ENCODE data around the gene PDXK. TPM values are rescaled to one million over a fixed set of nuclear protein-coding genes. Genes with fewer than 3 reads are reported as not detected.

The PDXK gene
- total RNA-seq, 1 experiment from 2014 or later = 736 TPM

DNA sequence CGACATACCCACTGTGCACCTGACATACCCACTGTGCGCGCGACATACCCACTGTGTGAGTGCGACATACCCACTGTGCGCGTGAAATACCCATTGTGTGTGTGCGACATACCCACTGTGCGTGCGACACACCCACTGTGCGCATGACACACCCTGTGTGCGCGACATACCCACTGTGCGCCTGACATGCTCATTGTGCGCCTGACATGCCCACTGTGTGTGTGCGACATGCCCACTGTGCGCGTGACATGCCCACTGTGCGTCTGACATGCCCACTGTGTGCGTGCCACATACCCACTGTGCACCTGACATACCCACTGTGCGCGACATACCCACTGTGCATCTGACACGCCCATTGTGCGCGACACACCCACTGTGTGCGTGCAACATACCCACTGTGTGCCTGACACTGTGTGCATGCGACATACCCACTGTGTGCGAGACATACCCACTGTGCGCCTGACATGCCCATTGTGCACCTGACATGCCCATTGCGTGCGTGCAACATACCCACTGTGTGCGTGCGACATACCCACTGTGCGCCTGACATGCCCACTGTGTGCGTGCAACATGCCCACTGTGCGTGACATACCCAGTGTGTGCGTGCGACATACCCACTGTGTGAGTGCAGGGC is 68.0 kb downstream of the PDXK start:
- no peak for DNase-seq (ENCODE audit: low read depth)
- in situ Hi-C loops (cut with HindIII; ENCODE audit: low pct_unique_long_range_greater_than_20kb, low sequenced_read_pairs) = no loop called here

DNA sequence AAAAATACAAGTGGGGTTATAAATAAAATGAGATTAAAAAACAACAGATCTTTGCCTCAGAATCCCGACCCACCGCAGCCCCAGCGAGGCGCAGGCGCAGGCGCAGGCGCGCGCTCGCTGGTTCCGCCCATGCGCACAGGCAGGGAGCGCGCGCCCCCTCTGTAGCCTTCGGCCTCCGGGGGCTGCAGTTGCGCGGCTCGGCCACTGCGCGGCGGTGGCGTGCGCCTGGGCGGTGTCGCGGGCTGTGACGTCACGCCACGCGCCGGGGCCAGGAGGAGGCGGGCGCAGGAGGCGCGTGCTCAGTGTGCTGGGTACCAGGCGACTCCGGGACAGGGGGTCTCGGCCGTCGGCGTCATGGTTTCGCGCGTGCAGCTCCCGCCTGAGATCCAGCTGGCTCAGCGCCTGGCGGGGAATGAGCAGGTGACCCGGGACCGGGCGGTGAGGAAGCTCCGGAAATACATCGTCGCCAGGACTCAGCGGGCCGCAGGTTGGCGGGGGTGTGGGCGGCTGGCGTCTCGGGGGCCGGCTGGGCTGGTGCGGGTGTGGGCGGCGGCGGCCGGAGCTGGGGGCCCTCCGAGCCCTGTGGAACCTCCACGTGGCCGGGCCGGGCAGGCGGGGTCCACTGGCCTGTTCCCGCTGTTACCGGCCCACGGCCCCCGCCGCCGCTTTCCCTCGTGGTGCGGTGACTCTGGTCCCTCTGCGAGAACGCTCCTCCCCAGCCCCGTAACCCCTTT is 70.5 kb downstream of the PDXK start, which contains the start of gene RRP1:
RRP1 (plus strand) TSS at position 302 of the 734 bp plus-strand sequence; CDS start at position 355, 53 bp downstream.
- DNase-seq (ENCODE audit: low read depth) = peak; percentile 95
- in situ Hi-C loops (cut with HindIII; ENCODE audit: low pct_unique_long_range_greater_than_20kb, low sequenced_read_pairs) = no loop called here

DNA sequence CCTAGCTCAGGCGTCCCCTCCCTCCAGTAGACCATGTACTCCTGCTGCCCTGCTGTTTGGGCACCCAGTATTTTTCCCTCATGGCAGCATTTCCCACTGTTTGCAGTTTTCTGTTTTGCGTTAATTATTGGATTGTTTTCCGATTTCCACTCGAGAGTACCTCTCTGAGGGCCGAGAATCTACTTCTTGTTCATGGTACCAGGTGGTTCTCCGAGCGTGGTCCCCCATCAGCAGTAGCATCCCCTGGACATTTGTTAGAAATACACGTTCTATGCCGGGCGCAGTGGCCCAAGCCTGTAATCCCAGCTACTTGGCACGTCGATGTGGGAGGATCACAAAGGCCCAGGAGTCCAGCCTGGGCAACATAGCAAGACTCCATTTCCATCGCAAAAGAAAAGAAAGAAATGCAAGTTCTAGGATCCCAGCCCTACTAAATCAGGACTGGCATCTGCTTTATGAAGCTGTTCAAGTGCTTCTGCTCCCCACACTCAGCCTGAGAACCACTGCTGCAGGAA is 71.1 kb downstream of the PDXK start:
- no peak for DNase-seq (ENCODE audit: low read depth)
- in situ Hi-C loops (cut with HindIII; ENCODE audit: low pct_unique_long_range_greater_than_20kb, low sequenced_read_pairs) = no loop called here

DNA sequence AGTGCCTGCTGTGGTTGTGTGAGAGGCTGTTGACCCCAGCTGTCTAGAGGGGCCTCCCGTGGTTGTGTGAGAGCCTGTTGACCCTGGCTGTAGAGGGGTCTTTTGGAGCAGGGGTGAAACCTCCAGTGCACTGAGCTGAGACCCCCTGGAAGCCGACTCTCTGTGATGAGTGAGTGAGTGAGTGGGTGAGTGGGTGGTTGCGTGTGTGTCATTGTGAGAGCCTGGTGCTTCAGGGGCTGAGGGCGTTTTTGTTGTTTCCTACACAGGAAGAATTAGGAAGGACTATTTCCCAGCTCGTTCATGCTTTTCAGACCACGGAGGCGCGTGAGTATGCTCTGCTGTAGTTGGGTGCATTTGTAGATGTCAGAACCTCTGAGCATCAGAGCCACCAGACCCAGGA is 73.5 kb downstream of the PDXK start:
- in situ Hi-C loops (cut with HindIII; ENCODE audit: low pct_unique_long_range_greater_than_20kb, low sequenced_read_pairs) = no loop called here
- DNase-seq (ENCODE audit: low read depth) = no peak

DNA sequence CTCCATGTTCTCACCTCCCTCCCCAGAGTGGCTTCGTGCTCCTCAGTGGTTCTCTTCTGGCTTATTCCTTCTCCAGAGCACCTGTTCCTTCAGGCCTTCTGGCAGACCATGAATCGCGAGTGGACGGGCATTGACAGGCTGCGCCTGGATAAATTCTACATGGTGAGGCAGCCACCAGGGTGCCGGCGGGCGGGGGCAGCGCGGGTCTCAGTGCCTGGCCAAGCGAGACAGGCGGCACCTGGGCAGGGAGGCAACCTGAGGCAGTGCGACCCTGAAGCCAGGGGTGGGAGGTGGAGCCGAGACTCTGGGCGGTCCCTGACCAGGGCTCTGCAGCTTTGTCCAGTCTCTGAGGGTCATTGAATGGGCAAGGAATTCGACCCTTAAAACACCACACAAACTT is 74.3 kb downstream of the PDXK start:
- in situ Hi-C loops (cut with HindIII; ENCODE audit: low pct_unique_long_range_greater_than_20kb, low sequenced_read_pairs) = no loop called here
- no peak for DNase-seq (ENCODE audit: low read depth)

DNA sequence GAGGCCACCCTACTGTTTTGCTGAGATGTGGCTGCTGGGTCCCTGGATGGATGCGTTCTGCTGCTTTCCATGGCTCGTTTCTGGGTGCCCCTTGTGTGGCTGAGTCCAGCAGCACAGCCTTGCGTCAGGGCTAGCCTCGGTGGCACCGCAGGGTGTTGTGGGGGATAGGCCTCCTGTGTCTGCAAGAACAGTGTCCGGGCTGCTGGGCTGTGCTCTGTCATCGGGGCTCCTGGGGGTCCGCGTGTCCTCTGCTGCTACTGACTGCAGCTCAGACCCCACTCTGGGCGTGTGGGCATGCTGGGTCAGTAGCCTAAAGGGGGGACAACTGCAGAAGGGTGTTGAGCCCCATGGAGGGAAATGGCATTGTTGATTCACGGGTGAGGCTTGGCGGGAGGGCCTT is 75.4 kb downstream of the PDXK start:
- in situ Hi-C loops (cut with HindIII; ENCODE audit: low pct_unique_long_range_greater_than_20kb, low sequenced_read_pairs) = no loop called here
- DNase-seq (ENCODE audit: low read depth) = no peak

DNA sequence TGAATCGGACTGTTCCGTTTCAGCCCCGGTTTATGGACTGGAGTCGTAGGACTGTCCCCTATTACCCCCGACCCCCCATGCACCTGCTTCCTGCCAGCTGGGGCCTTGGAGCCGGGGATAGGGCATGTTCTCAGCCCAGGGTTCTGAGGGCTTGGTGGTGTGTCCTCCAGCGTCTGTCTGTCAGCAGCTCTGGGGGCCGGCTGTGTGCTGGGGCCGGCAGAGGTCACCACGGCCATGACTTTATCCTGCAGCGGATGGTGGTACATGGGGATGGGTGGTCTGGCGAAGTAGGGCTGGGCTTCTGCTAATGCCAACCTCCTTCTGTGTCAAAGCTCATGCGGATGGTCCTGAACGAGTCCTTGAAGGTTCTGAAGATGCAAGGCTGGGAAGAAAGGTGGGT is 75.9 kb downstream of the PDXK start:
- in situ Hi-C loops (cut with HindIII; ENCODE audit: low pct_unique_long_range_greater_than_20kb, low sequenced_read_pairs) = no loop called here
- DNase-seq (ENCODE audit: low read depth) = no peak

DNA sequence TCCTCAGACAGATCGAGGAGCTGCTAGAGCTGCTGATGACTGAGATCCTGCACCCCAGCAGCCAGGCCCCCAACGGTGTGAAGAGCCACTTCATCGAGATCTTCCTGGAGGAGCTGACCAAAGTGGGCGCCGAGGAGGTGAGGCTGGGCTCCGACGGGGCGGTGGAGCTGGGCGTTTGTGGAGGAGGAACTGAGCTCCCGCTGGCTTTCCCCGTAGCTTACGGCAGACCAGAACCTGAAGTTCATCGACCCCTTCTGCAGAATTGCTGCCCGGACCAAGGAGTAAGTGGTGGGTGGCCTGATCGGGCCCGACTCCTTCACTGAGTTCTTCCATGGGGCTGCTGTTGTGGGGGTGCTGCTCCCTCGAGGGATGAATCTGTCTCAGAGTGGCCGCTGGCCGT is 78.5 kb downstream of the PDXK start:
- in situ Hi-C loops (cut with HindIII; ENCODE audit: low pct_unique_long_range_greater_than_20kb, low sequenced_read_pairs) = no loop called here
- DNase-seq (ENCODE audit: low read depth) = no peak

DNA sequence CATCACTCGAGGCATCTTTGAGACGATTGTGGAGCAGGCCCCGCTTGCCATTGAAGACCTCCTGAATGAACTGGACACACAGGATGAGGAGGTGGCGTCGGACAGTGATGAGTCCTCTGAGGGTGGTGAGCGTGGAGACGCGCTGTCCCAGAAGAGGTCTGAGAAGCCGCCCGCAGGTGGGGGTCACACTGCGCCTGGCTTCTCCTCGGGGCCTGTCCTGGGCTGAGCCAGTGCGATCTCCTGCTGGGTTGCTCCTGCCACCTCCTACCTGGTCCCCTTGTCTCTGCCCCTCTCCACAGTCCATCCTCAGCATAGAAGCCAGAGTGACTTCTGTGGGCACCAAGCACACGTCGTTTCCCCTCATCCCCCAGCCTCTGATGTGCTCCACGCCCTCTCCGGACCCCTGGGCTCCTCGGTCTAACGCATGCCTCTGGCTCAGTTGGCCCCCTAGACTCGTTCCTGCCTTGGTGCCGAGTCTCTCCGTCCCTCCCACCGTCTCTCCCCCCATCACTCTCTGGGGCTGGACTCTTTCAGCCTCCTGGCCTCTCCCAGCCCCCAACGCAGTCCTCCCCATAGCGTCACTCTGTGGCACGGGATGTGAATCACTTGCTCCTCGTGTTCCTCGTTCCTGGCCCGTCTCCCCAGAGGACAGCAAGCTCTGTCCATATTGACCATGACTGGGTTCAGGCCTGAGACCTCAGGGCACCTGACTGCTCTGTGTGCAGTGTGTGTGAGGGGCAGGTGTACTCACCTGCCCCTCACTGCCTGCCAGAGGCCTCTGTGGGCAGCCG is 79.2 kb downstream of the PDXK start:
- no peak for DNase-seq (ENCODE audit: low read depth)
- in situ Hi-C loops (cut with HindIII; ENCODE audit: low pct_unique_long_range_greater_than_20kb, low sequenced_read_pairs) = no loop called here

DNA sequence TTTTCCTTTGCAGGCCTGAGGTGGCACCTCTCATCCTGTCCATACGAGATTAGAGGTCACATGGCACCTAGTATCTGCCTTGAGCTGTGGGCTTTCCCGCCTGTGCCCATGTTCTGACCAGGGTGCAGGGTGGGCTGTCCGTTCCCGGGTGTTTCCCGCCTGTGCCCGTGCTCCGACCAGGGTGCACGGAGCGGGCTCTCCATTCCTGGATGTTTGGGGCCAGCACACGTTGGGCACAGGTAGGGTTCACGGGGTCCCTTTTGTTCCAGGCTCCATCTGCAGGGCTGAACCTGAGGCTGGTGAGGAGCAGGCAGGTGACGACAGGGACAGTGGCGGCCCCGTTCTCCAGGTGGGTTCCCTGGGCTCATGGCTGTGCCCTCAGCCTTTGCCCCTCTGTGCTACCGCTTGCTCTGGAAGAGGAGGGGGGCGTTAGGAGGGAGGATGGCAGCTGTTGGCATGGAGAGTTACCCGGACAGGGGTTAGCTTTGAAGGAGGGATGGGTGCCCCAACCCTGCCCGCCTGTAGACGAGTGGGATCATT is 80.4 kb downstream of the PDXK start:
- DNase-seq (ENCODE audit: low read depth) = no peak
- in situ Hi-C loops (cut with HindIII; ENCODE audit: low pct_unique_long_range_greater_than_20kb, low sequenced_read_pairs) = no loop called here

DNA sequence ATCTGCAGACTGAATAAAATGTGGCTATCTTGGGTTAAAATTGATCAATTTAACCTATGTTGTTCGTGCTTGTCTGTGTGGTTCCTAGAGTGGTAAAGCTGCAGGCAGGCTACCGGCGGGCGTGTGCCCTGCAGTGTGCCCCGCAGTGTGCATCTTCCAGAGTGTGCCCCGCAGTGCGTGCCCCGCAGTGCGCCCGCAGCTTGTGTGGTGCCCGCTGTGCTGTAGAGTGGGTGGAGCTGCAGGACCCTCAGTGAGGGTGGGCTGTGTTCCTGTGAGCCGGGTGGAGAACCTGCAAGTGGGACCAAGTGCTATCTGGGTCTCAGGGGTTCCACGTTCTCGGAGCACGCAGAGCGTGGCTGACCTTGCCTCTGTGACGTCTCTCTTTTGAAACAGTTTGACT is 81.2 kb downstream of the PDXK start:
- in situ Hi-C loops (cut with HindIII; ENCODE audit: low pct_unique_long_range_greater_than_20kb, low sequenced_read_pairs) = no loop called here
- no peak for DNase-seq (ENCODE audit: low read depth)

DNA sequence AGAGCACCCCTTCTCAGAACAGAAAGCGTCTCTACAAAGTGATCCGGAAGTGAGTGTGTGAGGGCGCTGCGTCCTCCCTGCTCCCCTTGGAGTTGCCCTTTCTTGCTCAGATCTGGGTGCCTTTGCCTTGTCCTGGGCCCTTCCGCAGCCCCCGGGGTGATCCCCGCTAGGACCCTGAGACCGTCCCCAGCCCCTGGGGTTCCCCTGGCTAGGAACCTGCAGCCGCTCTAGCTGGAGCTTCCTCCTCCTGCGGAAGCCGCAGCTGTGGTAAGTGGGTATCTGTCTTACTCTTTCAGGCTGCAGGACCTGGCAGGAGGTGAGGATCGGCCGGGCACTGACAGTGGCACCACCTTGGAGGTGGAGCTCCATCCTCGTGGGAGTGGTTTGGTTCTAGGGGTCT is 81.6 kb downstream of the PDXK start:
- DNase-seq (ENCODE audit: low read depth) = no peak
- in situ Hi-C loops (cut with HindIII; ENCODE audit: low pct_unique_long_range_greater_than_20kb, low sequenced_read_pairs) = no loop called here

DNA sequence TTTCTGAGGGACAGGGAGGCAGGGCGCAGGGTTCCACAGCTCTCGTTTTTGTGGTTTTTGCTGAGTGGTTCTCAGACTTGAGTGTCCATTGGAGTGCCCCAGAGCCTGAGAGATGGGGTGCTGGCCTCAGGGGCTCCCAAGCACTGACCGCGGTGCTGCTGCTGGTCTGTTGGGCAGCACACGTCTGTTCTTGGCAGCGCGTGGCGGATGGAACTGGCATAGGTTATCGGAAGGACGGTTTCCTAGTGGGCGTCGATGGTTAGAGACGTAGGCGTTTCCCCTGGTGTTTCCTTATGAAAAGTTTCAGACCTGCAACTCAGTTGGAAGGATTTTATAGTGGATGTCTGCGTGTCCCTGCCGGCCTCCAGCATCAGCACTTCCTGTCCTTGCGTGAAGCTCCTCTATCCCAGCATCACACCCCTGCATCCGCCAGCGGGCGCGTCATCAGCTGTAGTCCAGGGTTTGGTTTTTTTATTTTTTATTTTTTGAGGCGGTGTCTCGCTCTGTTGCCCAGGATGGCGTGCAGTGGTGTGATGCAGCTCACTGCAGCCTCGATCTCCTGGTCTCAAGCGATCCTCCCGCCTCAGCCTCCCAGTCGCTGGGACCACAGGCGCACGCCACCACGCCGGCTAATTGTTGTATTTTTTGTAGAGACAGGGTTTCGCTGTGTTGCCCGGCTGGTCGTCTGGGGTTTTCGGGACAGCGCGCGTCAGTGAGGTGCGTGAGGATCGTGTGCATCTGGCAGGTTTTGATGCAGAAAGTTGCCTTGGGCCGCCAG is 82.3 kb downstream of the PDXK start:
- DNase-seq (ENCODE audit: low read depth) = no peak
- in situ Hi-C loops (cut with HindIII; ENCODE audit: low pct_unique_long_range_greater_than_20kb, low sequenced_read_pairs) = no loop called here

DNA sequence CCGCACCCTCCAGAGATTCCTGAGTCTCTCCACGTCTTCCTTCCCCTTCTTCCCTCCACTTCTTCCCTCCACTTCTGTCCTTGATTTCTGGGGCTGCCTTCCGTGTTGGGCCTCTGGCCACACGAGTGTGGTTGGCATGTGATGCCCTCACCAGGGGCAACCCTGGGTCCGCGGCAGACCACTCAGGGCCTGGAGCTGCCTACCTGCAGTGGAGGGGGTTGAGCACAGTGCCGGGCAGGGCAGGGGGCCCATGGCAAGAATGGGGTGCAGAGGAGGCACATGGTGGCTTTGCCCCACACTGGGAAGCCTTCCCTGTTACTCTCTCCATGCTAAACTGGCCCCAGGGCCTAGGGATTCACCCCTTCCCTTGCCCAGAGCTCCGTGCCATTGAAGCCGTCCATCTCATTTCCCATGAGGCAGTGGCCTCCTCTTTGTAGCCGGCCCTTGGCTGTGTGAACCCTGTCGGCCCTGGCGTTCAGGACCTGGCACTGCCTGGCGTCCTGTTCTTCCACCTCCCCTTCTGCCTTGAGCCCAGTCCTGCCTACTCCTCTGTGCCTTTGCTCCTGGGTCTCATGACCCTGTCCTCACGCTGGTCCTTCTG is 83.9 kb downstream of the PDXK start:
- in situ Hi-C loops (cut with HindIII; ENCODE audit: low pct_unique_long_range_greater_than_20kb, low sequenced_read_pairs) = no loop called here
- no peak for DNase-seq (ENCODE audit: low read depth)

DNA sequence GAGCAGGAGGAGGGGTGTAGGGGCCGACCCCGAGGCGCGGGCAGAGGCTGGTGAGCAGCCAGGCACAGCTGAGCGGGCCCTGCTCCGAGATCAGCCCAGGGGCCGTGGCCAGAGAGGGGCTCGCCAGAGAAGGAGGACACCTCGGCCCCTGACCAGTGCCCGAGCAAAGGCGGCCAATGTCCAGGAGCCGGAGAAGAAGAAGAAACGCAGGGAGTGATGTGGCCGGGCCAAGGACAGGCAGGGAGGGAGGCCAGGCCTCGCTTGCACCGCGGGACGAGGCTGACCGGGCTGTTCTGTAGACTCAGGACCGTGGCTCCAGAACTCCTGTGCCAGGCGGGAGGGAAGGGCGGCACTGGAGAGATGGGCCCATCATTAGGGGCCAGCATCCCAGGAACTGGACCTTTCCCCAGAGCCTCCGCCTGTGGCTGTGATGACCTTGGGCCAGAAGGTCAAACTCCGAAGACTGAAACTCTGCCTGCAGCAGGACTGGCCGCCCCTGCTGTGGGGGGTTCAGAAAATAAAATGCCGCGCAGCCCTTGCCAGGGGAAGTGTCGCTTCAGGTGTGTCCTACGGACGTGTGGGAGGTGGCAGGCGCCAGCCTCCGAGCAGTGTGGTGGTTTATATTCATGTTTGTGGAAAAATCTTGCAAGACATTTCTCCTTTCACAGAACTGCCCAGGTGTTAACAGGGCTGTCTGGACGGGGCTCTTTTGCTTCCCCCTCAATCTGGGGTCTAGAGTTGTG is 84.8 kb downstream of the PDXK start:
- in situ Hi-C loops (cut with HindIII; ENCODE audit: low pct_unique_long_range_greater_than_20kb, low sequenced_read_pairs) = no loop called here
- no peak for DNase-seq (ENCODE audit: low read depth)

DNA sequence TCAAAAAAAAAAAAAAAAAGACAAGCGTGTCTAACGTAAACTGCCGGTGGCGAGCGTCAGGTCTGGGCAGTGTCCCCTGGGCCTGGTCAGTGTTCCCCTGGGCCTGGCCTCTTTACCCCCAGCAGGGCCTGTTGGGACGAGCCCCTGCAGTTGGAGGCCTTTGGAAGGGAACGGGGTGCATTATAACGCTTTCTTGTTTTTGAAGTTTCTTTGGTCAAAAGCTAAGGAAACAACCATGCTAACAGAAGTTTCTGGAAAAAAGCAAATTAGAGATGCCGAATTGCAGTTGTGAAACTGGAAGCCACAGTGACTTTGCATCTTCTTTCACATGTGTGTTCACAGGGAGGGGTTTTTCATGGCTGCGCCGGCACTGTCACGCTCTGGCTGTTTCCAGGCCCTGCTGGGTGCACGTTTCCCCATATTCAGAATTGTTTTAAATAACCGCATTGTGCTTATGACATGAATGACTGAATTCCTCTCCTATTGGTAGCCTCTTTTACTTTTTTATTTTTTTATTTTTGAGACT is 86.4 kb downstream of the PDXK start:
- in situ Hi-C loops (cut with HindIII; ENCODE audit: low pct_unique_long_range_greater_than_20kb, low sequenced_read_pairs) = no loop called here
- DNase-seq (ENCODE audit: low read depth) = no peak

All from Caki2 (cell line).